Hematopoietic multipotent progenitor cell treated with erythropoietin and hydrocortisone succinate and interleukin-3 and kit ligand, for 4 days (in vitro differentiated cells): ENCODE data around the gene OSCP1.

Experiments
- DNase-seq: peaks from one replicate; pipeline ENCODE4 v3.0.0-alpha.2; 2015

The OSCP1 gene

GRCh38 chr1:36443297-36443696 is 7.0 kb downstream of the OSCP1 start:
- no peak for DNase-seq

GRCh38 chr1:36442337-36442736 is 7.9 kb downstream of the OSCP1 start:
- no peak for DNase-seq

GRCh38 chr1:36440646-36441045 is 9.6 kb downstream of the OSCP1 start:
- DNase-seq, result no peak

- DNase-seq, result no peak
Observed at GRCh38 chr1:36440044-36440443, 10.2 kb downstream of the OSCP1 start.

- no peak for DNase-seq
Observed at GRCh38 chr1:36438715-36439114, 11.5 kb downstream of the OSCP1 start.

- DNase-seq, result no peak
Observed at GRCh38 chr1:36436821-36437220, 13.4 kb downstream of the OSCP1 start.

- no peak for DNase-seq
Observed at GRCh38 chr1:36433102-36433501, 17.1 kb downstream of the OSCP1 start.

GRCh38 chr1:36432616-36433015 is 17.6 kb downstream of the OSCP1 start:
- DNase-seq, result no peak

- DNase-seq, result no peak
Observed at GRCh38 chr1:36425791-36426190, 24.5 kb downstream of the OSCP1 start.

GRCh38 chr1:36421649-36422048 is 28.6 kb downstream of the OSCP1 start:
- DNase-seq, result no peak

GRCh38 chr1:36420836-36421317 is 29.4 kb downstream of the OSCP1 start:
- DNase-seq, result peak; percentile 94

- DNase-seq, result no peak
Observed at GRCh38 chr1:36420409-36420808, 29.8 kb downstream of the OSCP1 start.

- DNase-seq, result no peak
Observed at GRCh38 chr1:36419569-36419968, 30.7 kb downstream of the OSCP1 start.

- no peak for DNase-seq
Observed at GRCh38 chr1:36419140-36419539, 31.1 kb downstream of the OSCP1 start.

- DNase-seq, result no peak
Observed at GRCh38 chr1:36417931-36418330, 32.3 kb downstream of the OSCP1 start.

GRCh38 chr1:36415661-36416326 is 34.5 kb downstream of the OSCP1 start:
- no peak for DNase-seq

- no peak for DNase-seq
Observed at GRCh38 chr1:36414384-36414783, 35.9 kb downstream of the OSCP1 start.

- peak; percentile 88 for DNase-seq
Observed at GRCh38 chr1:36411674-36412648, 38.3 kb downstream of the OSCP1 start.

- no peak for DNase-seq
Observed at GRCh38 chr1:36408479-36408878, 41.8 kb downstream of the OSCP1 start.

GRCh38 chr1:36406440-36406839 is 43.8 kb downstream of the OSCP1 start:
- DNase-seq, result no peak

- no peak for DNase-seq
Observed at GRCh38 chr1:36402504-36402890, 47.8 kb downstream of the OSCP1 start.

GRCh38 chr1:36401602-36402503 is 48.4 kb downstream of the OSCP1 start:
- DNase-seq, result no peak
